ENCODE data around the gene OR7G2. TPM values are rescaled to one million over a fixed set of nuclear protein-coding genes. Genes with fewer than 3 reads are reported as not detected.
"Not testable (repeated sequence)": the region's sequence is repeated elsewhere in the genome, so short reads cannot be mapped to it uniquely, and the experiment has no call there.

OR7G2 gene
- polyA plus RNA-seq, 6 donors from 2014 or later: not detected

DNA sequence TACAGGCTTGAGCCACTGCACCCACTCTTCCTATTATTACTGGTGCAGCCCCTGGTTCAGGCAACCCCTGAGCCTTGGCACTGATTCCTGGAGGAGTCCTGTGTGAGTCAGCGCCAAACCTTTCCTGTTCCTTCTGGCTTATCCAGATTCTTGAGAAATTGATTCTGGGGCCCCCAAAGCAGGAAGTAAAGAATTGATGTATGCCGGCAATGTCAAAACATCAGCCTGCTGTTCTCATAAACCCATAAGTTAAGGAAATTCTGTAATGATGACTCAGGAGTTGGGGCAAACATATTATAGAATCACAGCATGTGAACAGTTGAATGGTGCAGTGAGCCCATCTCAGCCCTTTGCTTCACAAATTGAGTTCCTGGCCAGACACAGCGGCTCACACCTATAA, 20.9 kb upstream of the OR7G2 start:
- DNase-seq (no peak), ATAC-seq (ENCODE audit: low read depth in 2 of 2) (no peak)
- no peak overlapping the region for H3K27ac Mint-ChIP-seq
- H3K4me3 Mint-ChIP-seq: no peak overlapping the region
- peaks cover 6 to 8% of the 10 kb centered on the region in 2 donors for H3K36me3 Mint-ChIP-seq
- H3K9me3 Mint-ChIP-seq: peaks cover 0 to 5% (median 0%) of the 10 kb centered on the region in 7 donors
- peaks cover 20 to 25% (median 23%) of the 10 kb centered on the region in 3 donors for H3K27me3 Mint-ChIP-seq
- H3K4me1 Mint-ChIP-seq: peaks cover 9 to 12% (median 11%) of the 10 kb centered on the region in 3 donors

DNA sequence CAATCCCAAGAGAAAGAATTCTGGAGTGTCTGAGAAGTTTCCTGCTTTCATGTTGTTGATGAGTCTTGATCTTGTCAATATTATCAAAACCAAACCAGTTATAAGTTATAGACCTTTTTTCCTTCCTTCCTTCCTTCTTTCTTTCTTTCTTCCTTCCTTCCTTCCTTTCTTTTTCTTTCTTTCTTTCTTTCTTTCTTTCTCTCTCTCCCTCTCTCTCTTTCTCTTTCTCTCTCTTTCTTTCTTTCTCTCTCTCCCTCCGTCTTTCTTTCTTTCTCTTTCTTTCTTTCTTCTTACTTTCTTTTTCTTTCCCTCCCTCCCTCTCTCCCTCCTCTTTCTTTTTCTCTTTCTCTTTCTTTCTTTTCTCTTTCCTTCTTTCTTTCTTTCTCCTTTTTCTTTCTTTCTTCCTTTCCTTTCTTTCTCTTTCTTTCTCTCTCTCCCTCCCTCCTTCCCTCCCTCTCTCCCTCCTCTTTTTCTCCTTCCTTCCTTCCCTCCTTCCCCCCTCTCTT, 19.7 kb upstream of the OR7G2 start, which contains the start of gene OR7G3:
Gene OR7G3, minus strand, starts transcription at position 51 of the 506 bp plus-strand sequence. Its CDS starts 0 bp downstream, at position 51.
- H3K27ac Mint-ChIP-seq: peak within 1 kb of the TSS in 1 of 6 donors; percentile 90
- ATAC-seq (ENCODE audit: low read depth in 2 of 2): no peak
- H3K4me3 Mint-ChIP-seq: peak within 1 kb of the TSS in 1 of 8 donors; percentile 70
- peaks cover 23 to 25% (median 24%) of the 10 kb centered on the region in 3 donors for H3K27me3 Mint-ChIP-seq
- DNase-seq: no peak
- H3K36me3 Mint-ChIP-seq: peaks cover 6 to 8% of the 10 kb centered on the region in 2 donors
- H3K4me1 Mint-ChIP-seq: peaks cover 9 to 12% (median 11%) of the 10 kb centered on the region in 3 donors
- H3K9me3 Mint-ChIP-seq: peaks cover 0 to 8% (median 0%) of the 10 kb centered on the region in 7 donors

- H3K36me3 Mint-ChIP-seq: no peaks in the 10 kb centered on the region
Measured at GRCh38 chr19:9116547-9116946, 9.3 kb upstream of the OR7G2 start.

GRCh38 chr19:9115307-9115813, 8.1 kb upstream of the OR7G2 start, which contains the start of gene OR7G1:
OR7G1 (minus strand) TSS chr19:9115763; CDS start chr19:9115763, 0 bp downstream.
- DNase-seq: no peak
- Mint-ChIP-seq H3K27ac (no peak within 1 kb of the TSS), H3K9me3 (no peaks in the 10 kb centered on the region), H3K4me1 (no peaks in the 10 kb centered on the region), H3K4me3 (no peak within 1 kb of the TSS), H3K36me3 (no peaks in the 10 kb centered on the region), H3K27me3 (peaks cover 18 to 35% (median 30%) of the 10 kb centered on the region in 3 donors)
- ATAC-seq (ENCODE audit: low read depth in 2 of 2): no peak

More at GRCh38 chr19:9116547-9116946, 9.3 kb upstream of the OR7G2 start:
- ATAC-seq (ENCODE audit: low read depth in 2 of 2) (no peak), DNase-seq (no peak)
- H3K27me3 Mint-ChIP-seq: peaks cover 14 to 41% (median 37%) of the 10 kb centered on the region in 3 donors
- no peak overlapping the region for H3K4me3 Mint-ChIP-seq
- H3K4me1 Mint-ChIP-seq: no peaks in the 10 kb centered on the region
- no peaks in the 10 kb centered on the region for H3K9me3 Mint-ChIP-seq
- H3K27ac Mint-ChIP-seq: no peak overlapping the region

DNA sequence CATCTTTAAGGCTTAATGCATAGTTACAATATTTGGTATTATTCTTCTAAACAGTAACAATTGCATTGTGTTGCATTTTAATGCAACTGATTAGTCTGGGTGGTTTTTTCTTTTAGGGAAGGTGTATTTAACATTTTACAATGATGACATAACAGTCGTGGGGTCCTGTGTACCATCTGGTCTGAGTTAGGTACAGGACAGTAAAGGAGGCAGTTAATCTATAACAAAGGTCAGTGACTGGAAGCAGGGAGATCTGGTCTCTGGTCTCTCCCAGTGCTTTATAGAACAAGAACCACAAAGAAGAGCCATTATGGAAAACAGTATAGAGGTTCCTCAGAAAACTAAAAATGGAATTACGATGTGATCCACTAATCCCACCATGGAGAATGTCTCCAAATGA, 2.7 kb upstream of the OR7G2 start:
- no peak for ATAC-seq (ENCODE audit: low read depth in 2 of 2)
- no peak overlapping the region for H3K27ac Mint-ChIP-seq
- H3K9me3 Mint-ChIP-seq: peaks cover 0 to 5% (median 0%) of the 10 kb centered on the region in 7 donors
- DNase-seq: no peak
- H3K27me3 Mint-ChIP-seq: peaks cover 17 to 37% (median 26%) of the 10 kb centered on the region in 3 donors
- H3K4me3 Mint-ChIP-seq: no peak overlapping the region
- H3K36me3 Mint-ChIP-seq: no peaks in the 10 kb centered on the region
- no peaks in the 10 kb centered on the region for H3K4me1 Mint-ChIP-seq

- H3K36me3 Mint-ChIP-seq: no peaks in the 10 kb centered on the region
- ATAC-seq (ENCODE audit: low read depth in 2 of 2): no peak
- no peaks in the 10 kb centered on the region for H3K4me1 Mint-ChIP-seq
- DNase-seq: no peak
- H3K27ac Mint-ChIP-seq: no peak within 1 kb of the TSS
- peaks cover 10 to 13% (median 12%) of the 10 kb centered on the region in 3 donors for H3K27me3 Mint-ChIP-seq
- no peak within 1 kb of the TSS for H3K4me3 Mint-ChIP-seq
- H3K9me3 Mint-ChIP-seq: no peaks in the 10 kb centered on the region
Measured at GRCh38 chr19:9086761-9087160, 20.5 kb downstream of the OR7G2 start, which contains the start of gene OR1M1. OR1M1 (plus strand) TSS chr19:9087061; CDS start chr19:9093245, 6,184 bp downstream.

- H3K9me3 Mint-ChIP-seq: no peaks in the 10 kb centered on the region
- peak overlapping the region in 1 of 6 donors; percentile 18 for H3K27ac Mint-ChIP-seq
- no peak for DNase-seq
- no peak for ATAC-seq (ENCODE audit: low read depth in 2 of 2)
- no peaks in the 10 kb centered on the region for H3K36me3 Mint-ChIP-seq
- H3K4me1 Mint-ChIP-seq: peaks cover 0 to 5% (median 4%) of the 10 kb centered on the region in 3 donors
- no peaks in the 10 kb centered on the region for H3K27me3 Mint-ChIP-seq
- no peak overlapping the region for H3K4me3 Mint-ChIP-seq
Measured at GRCh38 chr19:9078651-9079050, 28.6 kb downstream of the OR7G2 start.

DNA sequence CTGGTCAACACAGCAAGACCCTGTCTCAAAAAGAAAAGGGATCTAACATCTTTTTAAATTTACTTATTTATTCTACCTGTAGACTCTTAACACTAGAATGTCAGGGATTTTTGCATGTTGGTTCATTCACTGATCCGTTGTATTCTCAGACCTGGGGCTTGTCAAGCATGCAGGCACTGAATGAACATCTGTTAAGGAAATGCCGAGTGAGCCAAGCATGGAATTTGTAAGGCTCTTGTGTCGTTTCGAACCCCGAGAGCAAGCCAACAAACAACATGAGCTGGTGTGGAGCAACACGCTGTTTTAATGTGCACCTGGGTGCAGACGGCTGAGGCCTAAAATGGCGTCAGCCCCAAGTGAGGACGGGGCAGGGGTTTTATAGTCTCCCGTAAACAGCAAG, 30.4 kb downstream of the OR7G2 start:
- H3K36me3 Mint-ChIP-seq: no peaks in the 10 kb centered on the region
- no peaks in the 10 kb centered on the region for H3K27me3 Mint-ChIP-seq
- no peak overlapping the region for H3K27ac Mint-ChIP-seq
- no peak for DNase-seq
- no peak overlapping the region for H3K4me3 Mint-ChIP-seq
- ATAC-seq (ENCODE audit: low read depth in 2 of 2): no peak
- no peaks in the 10 kb centered on the region for H3K9me3 Mint-ChIP-seq
- peaks cover 0 to 5% (median 4%) of the 10 kb centered on the region in 3 donors for H3K4me1 Mint-ChIP-seq

DNA sequence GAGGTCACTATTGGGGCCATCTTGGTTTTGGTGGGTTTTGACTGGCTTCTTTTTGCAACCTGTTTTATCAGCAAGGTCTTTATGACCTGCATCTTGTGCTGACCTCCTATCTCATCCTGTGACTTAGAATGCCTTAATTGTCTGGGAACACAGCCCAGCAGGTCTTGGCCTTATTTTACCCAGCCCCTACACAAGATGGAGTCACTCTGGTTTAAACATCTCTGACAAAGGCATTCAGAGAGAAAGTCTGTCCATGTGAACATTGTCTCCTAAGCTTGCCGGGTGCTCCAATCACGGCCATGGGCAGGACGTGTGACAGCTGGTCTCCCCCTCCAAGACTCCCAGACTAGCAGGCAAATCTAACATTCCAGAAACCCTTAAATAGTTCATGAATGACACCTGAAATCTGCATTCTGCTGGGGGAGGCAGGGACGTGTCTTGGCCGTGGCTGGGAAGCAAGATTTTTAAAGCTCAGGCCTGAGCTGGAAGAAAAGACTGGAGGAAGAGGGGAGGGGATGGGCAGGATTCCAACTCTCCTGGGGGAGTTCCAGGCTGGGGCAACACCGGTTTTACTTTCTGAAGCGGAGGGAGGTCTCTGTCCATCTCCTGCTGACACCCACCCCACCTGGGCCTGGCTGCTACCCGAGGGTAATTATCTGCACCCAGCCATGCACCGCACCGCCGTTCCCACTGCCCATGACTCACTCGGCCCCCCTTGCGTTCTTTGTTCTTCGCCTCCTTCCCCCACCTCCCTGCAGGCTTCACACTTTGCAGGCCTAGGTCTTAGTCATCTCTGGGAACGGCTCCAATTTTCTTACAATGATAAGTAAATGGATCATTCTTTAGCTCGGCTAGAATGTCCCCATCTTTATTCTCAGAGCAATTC, 32.0 kb downstream of the OR7G2 start:
- Mint-ChIP-seq H3K4me3 (no peak overlapping the region), H3K27me3 (no peaks in the 10 kb centered on the region), H3K27ac (no peak overlapping the region), H3K9me3 (no peaks in the 10 kb centered on the region), H3K4me1 (peaks cover 0 to 5% (median 4%) of the 10 kb centered on the region in 3 donors), H3K36me3 (no peaks in the 10 kb centered on the region)
- DNase-seq: no peak
- no peak for ATAC-seq (ENCODE audit: low read depth in 2 of 2)

DNA sequence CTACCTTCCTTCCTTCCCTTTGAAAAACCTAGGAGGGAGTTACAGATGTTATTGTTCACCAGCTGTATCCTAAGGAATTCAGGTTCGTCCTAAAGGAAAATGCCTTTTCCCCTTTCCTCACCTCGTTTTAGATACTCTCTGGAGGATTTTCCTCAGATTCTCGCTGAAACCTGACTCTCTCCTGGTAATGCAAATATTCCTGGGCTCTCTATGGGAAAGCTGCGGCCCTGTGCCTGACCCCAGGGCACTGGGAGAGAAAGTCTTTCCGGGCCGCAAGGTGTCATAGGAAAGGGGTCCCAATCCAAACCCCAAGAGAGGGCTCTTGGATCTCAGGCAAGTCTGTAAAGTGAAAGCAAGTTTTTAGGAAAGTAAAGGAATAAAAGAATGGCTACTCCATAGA, 33.5 kb downstream of the OR7G2 start:
- ATAC-seq (ENCODE audit: low read depth in 2 of 2) (no peak), DNase-seq (no peak)
- H3K27ac Mint-ChIP-seq: no peak overlapping the region
- H3K36me3 Mint-ChIP-seq: no peaks in the 10 kb centered on the region
- H3K9me3 Mint-ChIP-seq: no peaks in the 10 kb centered on the region
- no peaks in the 10 kb centered on the region for H3K27me3 Mint-ChIP-seq
- no peaks in the 10 kb centered on the region for H3K4me1 Mint-ChIP-seq
- H3K4me3 Mint-ChIP-seq: no peak overlapping the region

DNA sequence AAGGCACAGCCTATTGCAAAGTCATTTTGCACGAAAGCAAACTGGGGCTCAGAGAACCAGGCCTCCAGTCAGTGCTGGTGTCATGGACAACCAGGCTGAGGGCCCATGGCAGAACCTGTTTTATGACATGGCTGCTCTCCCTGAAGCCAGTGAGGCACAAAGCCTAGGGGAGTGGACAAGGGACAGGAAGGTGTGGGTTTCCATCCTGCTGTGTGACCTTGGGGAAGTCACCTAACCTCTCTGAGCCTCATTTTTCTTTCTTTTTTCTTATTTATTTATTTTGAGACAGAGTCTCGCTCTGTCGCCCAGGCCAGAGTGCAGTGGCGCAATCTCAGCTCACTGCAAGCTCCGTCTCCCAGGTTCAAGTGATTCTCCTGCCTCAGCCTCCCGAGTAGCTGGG, 35.6 kb downstream of the OR7G2 start:
- H3K36me3 Mint-ChIP-seq: not testable (repeated sequence)

DNA sequence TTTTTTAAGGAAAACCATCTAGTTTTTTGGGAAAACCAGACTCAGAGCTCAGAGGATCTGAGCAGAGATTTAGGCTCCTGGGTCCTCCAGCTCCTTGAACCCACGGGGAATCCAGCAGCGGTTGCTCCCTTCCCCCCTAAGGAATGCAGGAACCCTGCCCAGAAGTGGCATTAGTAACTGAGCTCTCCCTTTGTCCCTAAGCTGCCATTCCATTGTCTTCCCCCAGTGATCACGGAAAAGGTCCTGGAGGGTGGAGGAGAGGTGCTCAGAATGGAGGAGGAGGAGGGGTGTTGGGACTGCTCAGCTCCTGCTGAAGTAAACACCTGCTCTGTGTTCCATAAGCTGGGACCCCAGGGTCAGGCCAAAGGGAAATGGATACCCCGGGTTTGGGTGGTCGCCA, 37.2 kb downstream of the OR7G2 start:
- no peak for ATAC-seq (ENCODE audit: low read depth in 2 of 2)
- Mint-ChIP-seq H3K36me3 (no peaks in the 10 kb centered on the region), H3K9me3 (no peaks in the 10 kb centered on the region), H3K27ac (no peak overlapping the region), H3K4me1 (no peaks in the 10 kb centered on the region), H3K4me3 (no peak overlapping the region), H3K27me3 (no peaks in the 10 kb centered on the region)
- DNase-seq: no peak

More for the DNA sequence above, 35.6 kb downstream of the OR7G2 start:
- not testable (repeated sequence) for H3K27me3 Mint-ChIP-seq; DNase-seq; ATAC-seq (ENCODE audit: low read depth in 2 of 2); H3K4me1 Mint-ChIP-seq; H3K4me3 Mint-ChIP-seq; H3K27ac Mint-ChIP-seq; H3K9me3 Mint-ChIP-seq

GRCh38 chr19:9065457-9066014, 41.7 kb downstream of the OR7G2 start:
- Mint-ChIP-seq H3K36me3 (no peaks in the 10 kb centered on the region), H3K27ac (no peak overlapping the region), H3K4me3 (no peak overlapping the region), H3K9me3 (no peaks in the 10 kb centered on the region), H3K4me1 (no peaks in the 10 kb centered on the region), H3K27me3 (no peaks in the 10 kb centered on the region)
- no peak for DNase-seq
- ATAC-seq (ENCODE audit: low read depth in 2 of 2): no peak
